ELR (cell line): ENCODE data around the gene GTF3C4.

Experiments used
- DNase-seq: peaks from one replicate; pipeline ENCODE4 v3.0.0-alpha.2; 2015; ENCODE audit warnings: low read depth

The GTF3C4 gene

GRCh38 chr9:132670457-132671391, at the start of gene GTF3C4:
GTF3C4 (plus strand) TSS chr9:132670464; CDS start chr9:132670599, 135 bp downstream.
- peak; percentile 64 for DNase-seq

GRCh38 chr9:132622159-132622558, 48.1 kb upstream of the GTF3C4 start:
- DNase-seq, result peak; percentile 21

- no peak for DNase-seq
Measured at GRCh38 chr9:132626285-132626684, 44.0 kb upstream of the GTF3C4 start.

GRCh38 chr9:132627106-132627505, 43.2 kb upstream of the GTF3C4 start:
- DNase-seq, result no peak

- no peak for DNase-seq
Measured at GRCh38 chr9:132627594-132627993, 42.7 kb upstream of the GTF3C4 start.

GRCh38 chr9:132628746-132629145, 41.5 kb upstream of the GTF3C4 start:
- DNase-seq, result no peak

- no peak for DNase-seq
Measured at GRCh38 chr9:132630116-132630515, 40.1 kb upstream of the GTF3C4 start.

- no peak for DNase-seq
Measured at GRCh38 chr9:132630811-132631210, 39.5 kb upstream of the GTF3C4 start.

GRCh38 chr9:132631280-132631679, 39.0 kb upstream of the GTF3C4 start:
- DNase-seq, result peak; percentile 90

- DNase-seq, result no peak
Measured at GRCh38 chr9:132631685-132632084, 38.6 kb upstream of the GTF3C4 start.

- DNase-seq, result no peak
Measured at GRCh38 chr9:132632413-132633129, 37.7 kb upstream of the GTF3C4 start.

- DNase-seq, result no peak
Measured at GRCh38 chr9:132634327-132634726, 35.9 kb upstream of the GTF3C4 start.

- DNase-seq, result no peak
Measured at GRCh38 chr9:132637351-132637750, 32.9 kb upstream of the GTF3C4 start.

- DNase-seq, result no peak
Measured at GRCh38 chr9:132637801-132638200, 32.5 kb upstream of the GTF3C4 start.

- peak; percentile 31 for DNase-seq
Measured at GRCh38 chr9:132638240-132638639, 32.0 kb upstream of the GTF3C4 start.

- DNase-seq, result no peak
Measured at GRCh38 chr9:132639322-132639721, 30.9 kb upstream of the GTF3C4 start.

GRCh38 chr9:132641216-132641615, 29.0 kb upstream of the GTF3C4 start:
- no peak for DNase-seq

GRCh38 chr9:132644251-132644650, 26.0 kb upstream of the GTF3C4 start:
- DNase-seq, result peak; percentile 39

- no peak for DNase-seq
Measured at GRCh38 chr9:132645306-132645705, 25.0 kb upstream of the GTF3C4 start.

- no peak for DNase-seq
Measured at GRCh38 chr9:132645711-132646110, 24.6 kb upstream of the GTF3C4 start.

- DNase-seq, result no peak
Measured at GRCh38 chr9:132646726-132647125, 23.5 kb upstream of the GTF3C4 start.

- peak; percentile 98 for DNase-seq
Measured at GRCh38 chr9:132647355-132647754, 22.9 kb upstream of the GTF3C4 start.

- peak; percentile 29 for DNase-seq
Measured at GRCh38 chr9:132647806-132648205, 22.5 kb upstream of the GTF3C4 start.
